B cell (primary cell): ENCODE measurements around the gene RPL13. TPM values are rescaled to one million over a fixed set of nuclear protein-coding genes. Genes with fewer than 3 reads are reported as not detected.

Experiments
- ATAC-seq: fragments of 200-7000 bp; cut with Tn5 transposase; one replicate; pipeline ENCODE4 v1.10.0; 2021; ENCODE audit warnings: low read depth, mild to moderate bottlenecking, moderate number of reproducible peaks, moderate library complexity
- CTCF ChIA-PET: fragments of 350-600 bp; sonication (Branson Sonifier 250); formaldehyde crosslinking; loops from one replicate; lab custom pipeline; 2021; ENCODE audit warnings: antibody characterized with exemption, inconsistent platforms; lab: Charles Lee
- POLR2A ChIA-PET: fragments of 350-600 bp; sonication (Branson Sonifier 250); formaldehyde crosslinking; loops from one replicate; lab custom pipeline; 2021; ENCODE audit warnings: antibody characterized with exemption; lab: Charles Lee
- DNase-seq: peaks from one replicate; pipeline ENCODE4 v3.0.0; 2013
- H2AFZ ChIP-seq: 2 replicates; pipeline ENCODE4 v1.6.1; 2012; ENCODE audit warnings: mild to moderate bottlenecking, low read depth, low read length; ENCODE audit not compliant: insufficient read depth, poor library complexity, severe bottlenecking
- H3K27ac ChIP-seq, 2 donors: 1 replicate in 1 of 2; 2 replicates in 1 of 2; pipeline ENCODE4 v1.5.1; 2012 to 2013; ENCODE audit warnings: low read length in 2 of 2, mild to moderate bottlenecking in 2 of 2, moderate library complexity in 1 of 2
- H3K27me3 ChIP-seq, 4 experiments: fragments of 200-600 bp in 1 of 4; sonication (generic) in 1 of 4; replicated peaks in 1 of 4; 1 replicate in 2 of 4; 2 replicates in 2 of 4; pipeline versions ENCODE4 v1.6.1 to v1.7.0; 2013 to 2016; ENCODE audit warnings: low read length in 3 of 4, mild to moderate bottlenecking in 2 of 4, mixed read lengths in 1 of 4, moderate library complexity in 1 of 4; ENCODE audit not compliant: insufficient read depth in 4 of 4, control insufficient read depth in 3 of 4; ENCODE audit errors: control extremely low read depth in 1 of 4
- H3K36me3 ChIP-seq, 2 experiments: replicated peaks in 1 of 2; 1 replicate in 1 of 2; 2 replicates in 1 of 2; pipeline versions ENCODE4 v1.6.1 to v1.7.1; 2013; ENCODE audit warnings: low read length in 1 of 2; ENCODE audit not compliant: insufficient read depth in 2 of 2, control insufficient read depth in 1 of 2; ENCODE audit errors: control extremely low read depth in 1 of 2, extremely low read depth in 1 of 2
- H3K4me1 ChIP-seq, 2 donors: fragments of 200-600 bp in 1 of 2; sonication (generic) in 1 of 2; 1 replicate in 1 of 2; 2 replicates in 1 of 2; pipeline versions ENCODE4 v1.5.1 to v1.6.1; 2013 to 2017; ENCODE audit warnings: low read length in 2 of 2; ENCODE audit not compliant: control insufficient read depth in 2 of 2, insufficient read depth in 2 of 2
- H3K4me2 ChIP-seq: replicated peaks from 2 replicates; pipeline ENCODE3; 2012; ENCODE audit warnings: mild to moderate bottlenecking, low read depth, low read length; ENCODE audit not compliant: poor library complexity, severe bottlenecking
- H3K4me3 ChIP-seq, 5 experiments: fragments of 200-600 bp in 1 of 5; sonication (generic) in 1 of 5; 1 replicate in 3 of 5; 2 replicates in 2 of 5; pipeline versions ENCODE4 v1.5.1 to v1.7.0; 2011 to 2016; ENCODE audit warnings: low read length in 4 of 5, mild to moderate bottlenecking in 4 of 5, low read depth in 2 of 5, control low read depth in 1 of 5, moderate library complexity in 1 of 5; ENCODE audit not compliant: insufficient read depth in 1 of 5; ENCODE audit errors: control extremely low read depth in 1 of 5, extremely low read depth in 1 of 5
- H3K79me2 ChIP-seq: fragments of 200-600 bp; sonication (generic); one replicate; pipeline ENCODE4 v1.6.0; 2016; ENCODE audit warnings: low read length; ENCODE audit not compliant: control insufficient read depth, insufficient read depth
- H3K9ac ChIP-seq: fragments of 200-600 bp; sonication (generic); 2 replicates; pipeline ENCODE4 v1.6.1; 2017; ENCODE audit warnings: mild to moderate bottlenecking, low read length, moderate library complexity
- H3K9me3 ChIP-seq, 3 donors: one replicate each; pipeline versions ENCODE4 v1.6.1 to v1.7.1; 2013; ENCODE audit warnings: low read length in 2 of 3; ENCODE audit not compliant: control insufficient read depth in 2 of 3, insufficient read depth in 1 of 3; ENCODE audit errors: control extremely low read depth in 1 of 3
- H4K20me1 ChIP-seq: 2 replicates; pipeline ENCODE4 v1.6.0; 2012; ENCODE audit warnings: mild to moderate bottlenecking, low read length; ENCODE audit not compliant: insufficient read depth, control insufficient read depth, poor library complexity, severe bottlenecking
- H3K27ac Mint-ChIP-seq: one replicate; pipeline ENCODE4 v1.8.0; 2021; ENCODE audit warnings: mixed read lengths
- H3K27me3 Mint-ChIP-seq: one replicate; pipeline ENCODE4 v1.8.0; 2021; ENCODE audit warnings: mixed read lengths
- H3K4me1 Mint-ChIP-seq: one replicate; pipeline ENCODE4 v1.8.0; 2021; ENCODE audit warnings: mixed read lengths
- H3K4me3 Mint-ChIP-seq: one replicate; pipeline ENCODE4 v1.8.0; 2021; ENCODE audit warnings: mixed read lengths
- H3K9me3 Mint-ChIP-seq: one replicate; pipeline ENCODE4 v1.8.0; 2022; ENCODE audit warnings: mixed read lengths; ENCODE audit not compliant: insufficient read depth
- CTCF ChIP-seq: fragments of 200-600 bp; IDR thresholded peaks from one replicate; pipeline ENCODE4 v1.8.0; 2022; ENCODE audit warnings: antibody characterized with exemption, mild to moderate bottlenecking
- EZH2 ChIP-seq: IDR thresholded peaks from 2 replicates; pipeline ENCODE4 v1.6.1; 2012; ENCODE audit warnings: borderline replicate concordance, low read depth, mild to moderate bottlenecking, moderate library complexity, low read length; ENCODE audit not compliant: insufficient read depth, poor library complexity, severe bottlenecking
- WGBS: methylation state at CpG from one replicate; pipeline ENCODE4 v1.1.5; 2013; ENCODE audit warnings: missing lambda C conversion rate; ENCODE audit not compliant: insufficient coverage; 5-methylcytosine and 5-hydroxymethylcytosine counted together
- intact Hi-C: fragments of 100-400 bp; cut with micrococcal nuclease; formaldehyde crosslinking; loops from one replicate; pipeline ENCODE4 v1.10.0; 2022
- polyA plus RNA-seq: library from polyadenylated mRNA; depleted of rRNA; stranded (reverse); fragments of >200 nt; gene quantifications from 2 replicates; pipeline ENCODE4 v1.2.3, GENCODE V29; 2012
- total RNA-seq, 2 donors: library from RNA; stranded (reverse); fragments of 120-200 nt in 1 of 2; gene quantifications; 1 replicate in 1 of 2; 2 replicates in 1 of 2; pipeline versions ENCODE4 v1.2.3 to v1.2.4, GENCODE V29; 2013 to 2022

The RPL13 gene
- total and polyA plus RNA-seq, 2 donors (not counting 1 experiment from before 2014, with no cell fraction given) = 3,184 to 11,676 TPM

DNA sequence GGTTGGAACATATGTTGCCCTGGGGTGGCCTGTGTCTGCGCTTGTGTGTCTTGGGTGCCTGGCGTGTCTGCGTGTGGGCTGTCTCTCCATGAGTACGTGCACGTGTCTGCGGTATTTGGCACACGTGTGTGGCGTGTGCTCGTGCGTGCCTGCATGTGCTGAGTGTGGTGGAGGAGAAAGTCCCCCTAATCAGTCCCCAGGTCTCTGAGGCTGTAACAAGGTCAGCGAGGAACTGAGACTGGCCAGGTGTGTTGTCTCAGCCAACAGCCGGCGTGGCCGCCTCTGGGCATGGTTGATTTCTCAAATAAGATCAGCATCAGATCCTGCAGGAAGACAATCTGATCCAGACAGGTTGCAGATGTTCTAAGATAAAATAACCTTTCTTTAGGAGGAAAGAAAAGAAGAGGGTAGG, 11.6 kb downstream of the RPL13 start:
- Histone ChIP-seq H3K9ac (no peak overlapping the region), H3K79me2 (no peaks in the 10 kb centered on the region), H3K4me1 (peaks cover 29 to 30% of the 10 kb centered on the region in 2 donors), H3K4me3 (no peak overlapping the region), H3K27ac (no peak overlapping the region), H3K36me3 (no peaks in the 10 kb centered on the region), H2AFZ (no peak overlapping the region), H3K9me3 (no peaks in the 10 kb centered on the region), H3K4me2 (peak overlapping the region; percentile 42), H3K27me3 (peaks cover 0 to 26% (median 5%) of the 10 kb centered on the region in 4 experiments), H4K20me1 (peaks cover 4% of the 10 kb centered on the region)
- H3K9me3 Mint-ChIP-seq = no peaks in the 10 kb centered on the region
- peaks cover 16% of the 10 kb centered on the region for H3K4me1 Mint-ChIP-seq
- ATAC-seq = peak; percentile 17
- DNase-seq = peak; percentile 57
- H3K27ac Mint-ChIP-seq = peak overlapping the region; percentile 78
- peaks cover 14% of the 10 kb centered on the region for H3K27me3 Mint-ChIP-seq
- ChIA-PET POLR2A (no interaction called here), CTCF (interaction anchor here (1.4 kb wide), 1 partner anchor 289 kb away, joined by 5 read pairs; no protein-coding TSS in a partner anchor)
- intact Hi-C loops = no loop called here
- TF ChIP-seq EZH2 = no peak
- no peak for TF ChIP-seq CTCF
- H3K4me3 Mint-ChIP-seq = peak overlapping the region; percentile 68
- 28% methylated on average over 14 of the region's 14 CpGs for WGBS

DNA sequence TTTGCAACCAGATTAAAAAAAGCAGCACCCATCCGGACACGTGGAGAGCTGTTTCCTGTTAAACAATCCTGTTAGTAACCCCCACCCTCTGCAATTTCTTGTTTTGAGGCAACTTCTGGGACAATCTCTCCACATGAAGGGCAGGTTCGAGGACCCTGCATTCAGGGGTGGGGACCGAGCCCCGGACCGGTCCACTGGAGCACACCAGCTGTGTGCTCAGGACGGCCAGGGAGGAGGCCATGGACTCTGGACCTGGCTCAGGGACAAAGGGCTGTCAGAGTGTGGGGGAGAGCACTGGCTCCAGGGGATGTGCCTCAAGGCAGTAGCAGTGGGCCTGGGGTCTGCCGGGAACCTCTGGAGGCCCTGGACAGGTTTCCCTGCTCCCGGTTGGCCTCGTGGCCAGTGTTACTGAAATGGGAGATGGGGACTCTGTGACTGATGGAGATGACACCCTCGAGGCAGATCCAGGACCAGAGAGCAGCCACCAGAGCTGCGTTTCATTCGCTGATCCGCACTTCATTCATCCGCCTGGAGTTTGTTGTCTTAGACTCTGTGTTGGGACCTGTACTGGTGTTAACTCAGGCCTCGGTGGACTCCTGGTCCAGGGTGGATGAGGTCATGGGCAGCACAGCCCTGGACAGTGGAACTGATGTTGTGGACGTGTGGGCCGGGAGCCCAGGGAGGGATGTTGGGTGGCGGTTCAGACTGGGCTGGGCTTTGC, 12.2 kb downstream of the RPL13 start:
- CTCF ChIA-PET = interaction anchor here (1.4 kb wide), 1 partner anchor 288 kb away, joined by 5 read pairs; no protein-coding TSS in a partner anchor
- no peak overlapping the region for H2AFZ ChIP-seq
- H3K4me3 ChIP-seq = no peak overlapping the region
- TF ChIP-seq EZH2 (no peak), CTCF (no peak)
- H3K79me2 ChIP-seq = no peaks in the 10 kb centered on the region
- Mint-ChIP-seq H3K27me3 (peaks cover 14% of the 10 kb centered on the region), H3K27ac (no peak overlapping the region), H3K4me3 (peak overlapping the region; percentile 68), H3K4me1 (peaks cover 16% of the 10 kb centered on the region), H3K9me3 (no peaks in the 10 kb centered on the region)
- no peak for ATAC-seq
- H3K36me3 ChIP-seq = no peaks in the 10 kb centered on the region
- no peaks in the 10 kb centered on the region for H3K9me3 ChIP-seq
- no peak overlapping the region for H3K9ac ChIP-seq
- intact Hi-C loops = no loop called here
- no peak overlapping the region for H3K27ac ChIP-seq
- peaks cover 0 to 26% (median 5%) of the 10 kb centered on the region in 4 experiments for H3K27me3 ChIP-seq
- 71% methylated on average over 19 of the region's 19 CpGs for WGBS
- no peak for DNase-seq
- H3K4me2 ChIP-seq = peak overlapping the region; percentile 42
- POLR2A ChIA-PET = no interaction called here
- peaks cover 4% of the 10 kb centered on the region for H4K20me1 ChIP-seq
- peaks cover 29 to 30% of the 10 kb centered on the region in 2 donors for H3K4me1 ChIP-seq
